K562 (cell line): ENCODE measurements around the gene MAP4K5. TPM values are rescaled to one million over a fixed set of nuclear protein-coding genes. Genes with fewer than 3 reads are reported as not detected.

ENCODE experiments used
- ATAC-seq: fragments of 200-7000 bp; cut with Tn5 transposase; 3 replicates; pipeline ENCODE4 v1.9.1; 2020; ENCODE audit warnings: moderate library complexity
- BruUV-seq: library from RNA; stranded (reverse); fragments of 400-500 nt; replicated peaks from 2 replicates; lab custom pipeline; 2021; lab: Mats Ljungman, UMichigan
- CTCF ChIA-PET: fragments of 300-600 bp; formaldehyde crosslinking; extraction: SDS; loops from one replicate; lab custom pipeline; 2021; ENCODE audit warnings: low intra/inter-chr PET ratio; lab: Yijun Ruan, JAX
- POLR2A ChIA-PET: fragments of 300-600, 350-650 bp; sonication (Branson Sonifier 250); formaldehyde crosslinking; extraction: SDS; loops from one replicate; lab custom pipeline; 2021; ENCODE audit warnings: antibody characterized with exemption, inconsistent platforms; lab: Yijun Ruan, JAX
- DNase-seq, 4 experiments: peaks; one replicate each; pipeline versions ENCODE4 v3.0.0 to v3.0.0-alpha.2; 2011 to 2018; ENCODE audit warnings: low spot score in 3 of 4, mixed read lengths in 3 of 4; ENCODE audit errors: extremely low read depth in 1 of 4
- FAIRE-seq: peaks from 2 replicates; lab custom pipeline; 2011; peaks lifted over from hg19 to GRCh38; lab: Jason Lieb, UNC
- H2AFZ ChIP-seq: 2 replicates; pipeline ENCODE4 v1.6.0; 2011; ENCODE audit warnings: low read depth, low read length, control low read depth, inconsistent platforms
- H3K27ac ChIP-seq: fragments of 200-600 bp; 3 replicates; pipeline ENCODE4 v1.8.0; 2011; ENCODE audit warnings: low read depth, mild to moderate bottlenecking, control low read depth, inconsistent platforms, low read length, moderate library complexity, mixed read lengths; ENCODE audit errors: extremely low read depth
- H3K27me3 ChIP-seq, 2 experiments: fragments of 300-600 bp in 1 of 2; 2 replicates in 1 of 2; 3 replicates in 1 of 2; pipeline versions ENCODE4 v1.6.0 to v1.8.0; 2011; ENCODE audit warnings: inconsistent platforms in 2 of 2, low read length in 2 of 2, mild to moderate bottlenecking in 1 of 2, mixed read lengths in 1 of 2, moderate library complexity in 1 of 2; ENCODE audit not compliant: control insufficient read depth in 2 of 2, insufficient read depth in 2 of 2
- H3K36me3 ChIP-seq: fragments of 300-600 bp; 3 replicates; pipeline ENCODE4 v1.8.0; 2011; ENCODE audit warnings: mild to moderate bottlenecking, low read length, inconsistent platforms; ENCODE audit not compliant: control insufficient read depth, insufficient read depth
- H3K4me1 ChIP-seq, 2 experiments: fragments of 200-600 bp in 1 of 2; replicated peaks in 1 of 2; 2 replicates in 1 of 2; 3 replicates in 1 of 2; pipeline versions ENCODE4 v1.5.1 to v1.8.0; 2011; ENCODE audit warnings: inconsistent platforms in 2 of 2, low read length in 2 of 2, mild to moderate bottlenecking in 1 of 2, mixed read lengths in 1 of 2, moderate library complexity in 1 of 2; ENCODE audit not compliant: control insufficient read depth in 2 of 2, insufficient read depth in 2 of 2
- H3K4me2 ChIP-seq: 2 replicates; pipeline ENCODE4 v1.6.1; 2011; ENCODE audit warnings: low read length, control low read depth, inconsistent platforms, mixed read lengths; ENCODE audit not compliant: insufficient read depth
- H3K4me3 ChIP-seq: fragments of 200-600 bp; sonication (generic), shearing (Covaris generic); 2 replicates; pipeline ENCODE4 v1.5.1; 2016; ENCODE audit warnings: control low read depth, inconsistent platforms
- H3K79me2 ChIP-seq: fragments of 200-600 bp; 3 replicates; pipeline ENCODE4 v1.8.0; 2011; ENCODE audit warnings: low read length, inconsistent platforms; ENCODE audit not compliant: control insufficient read depth, insufficient read depth
- H3K9ac ChIP-seq, 2 experiments: 2 replicates each; pipeline versions ENCODE4 v1.6.0 to v1.6.1; 2011; ENCODE audit warnings: low read depth in 2 of 2, low read length in 2 of 2, control low read depth in 1 of 2, inconsistent platforms in 1 of 2, mild to moderate bottlenecking in 1 of 2, mixed read lengths in 1 of 2; ENCODE audit not compliant: insufficient read depth in 1 of 2
- H3K9me1 ChIP-seq: one replicate; pipeline ENCODE4 v1.6.0; 2011; ENCODE audit warnings: inconsistent platforms, mild to moderate bottlenecking, low read length, moderate library complexity; ENCODE audit not compliant: control insufficient read depth, insufficient read depth
- H3K9me3 ChIP-seq: replicated peaks from 2 replicates; pipeline ENCODE4 v1.5.1; 2011; ENCODE audit warnings: low read depth, low read length, inconsistent platforms; ENCODE audit not compliant: control insufficient read depth, insufficient read depth
- H4K20me1 ChIP-seq: replicated peaks from 2 replicates; pipeline ENCODE4 v1.6.1; 2011; ENCODE audit warnings: low read length, inconsistent platforms, mixed read lengths; ENCODE audit not compliant: control insufficient read depth, insufficient read depth
- SRSF1 ChIP-seq: fragments of 200-400 bp; formaldehyde crosslinking; IDR thresholded peaks from 2 replicates; pipeline ENCODE4 v1.6.1; 2017; ENCODE audit warnings: mild to moderate bottlenecking, low read depth, low read length, moderate library complexity
- ZNF77 ChIP-seq: fragments of 250-450 bp; sonication (Bioruptor Pico); IDR thresholded peaks from 2 replicates; pipeline ENCODE4 v1.5.0; 2020
- WGBS: fragments of 100-300 bp; shearing (Covaris generic); methylation state at CpG from one replicate; pipeline ENCODE4 v1.1.6; 2016; ENCODE audit warnings: low coverage, mixed read lengths; ENCODE audit not compliant: insufficient coverage; ENCODE audit errors: missing lambda C conversion rate; 5-methylcytosine and 5-hydroxymethylcytosine counted together
- in situ Hi-C: fragments of 300-500 bp; cut with MboI; formaldehyde crosslinking; loops from 4 replicates; pipeline ENCODE4 v1.15.0; 2018; ENCODE audit warnings: inconsistent platforms, mixed read lengths
- intact Hi-C: fragments of 100-400 bp; cut with micrococcal nuclease; formaldehyde crosslinking; loops from 2 replicates; pipeline ENCODE4 v1.14.2; 2022
- polyA plus RNA-seq, 8 experiments: library from polyadenylated mRNA; depleted of rRNA in 4 of 8; stranded (reverse) in 5 of 8; unstranded in 3 of 8; fragments of >200 nt; fragmentation: Nextera tagmentation in 2 of 8; fragmentation: Illumina TruSeq in 1 of 8; extraction: Ambion mirVana in 2 of 8; extraction: Trizol in 1 of 8; gene quantifications; 2 replicates each; pipeline versions ENCODE4 v1.2.1 to v1.2.3, GENCODE V29; 2011 to 2014; ENCODE audit warnings: inconsistent platforms in 1 of 8, missing spikeins in 1 of 8
- total RNA-seq, 7 experiments: library from RNA; depleted of rRNA in 6 of 7; stranded (reverse); fragments of >200 nt in 6 of 7; fragmentation: Illumina TruSeq in 2 of 7; extraction: Trizol in 2 of 7; gene quantifications; 2 replicates each; pipeline versions ENCODE4 v1.2.1 to v1.2.3, GENCODE V29; 2011 to 2021; ENCODE audit warnings: low replicate concordance in 1 of 7

The MAP4K5 gene
- total and polyA plus RNA-seq, 9 of the 15 experiments (the other 6 are each of a cell fraction or from before 2014, with no cell fraction given): 5.9 to 29.4 (median 18.0) TPM

DNA sequence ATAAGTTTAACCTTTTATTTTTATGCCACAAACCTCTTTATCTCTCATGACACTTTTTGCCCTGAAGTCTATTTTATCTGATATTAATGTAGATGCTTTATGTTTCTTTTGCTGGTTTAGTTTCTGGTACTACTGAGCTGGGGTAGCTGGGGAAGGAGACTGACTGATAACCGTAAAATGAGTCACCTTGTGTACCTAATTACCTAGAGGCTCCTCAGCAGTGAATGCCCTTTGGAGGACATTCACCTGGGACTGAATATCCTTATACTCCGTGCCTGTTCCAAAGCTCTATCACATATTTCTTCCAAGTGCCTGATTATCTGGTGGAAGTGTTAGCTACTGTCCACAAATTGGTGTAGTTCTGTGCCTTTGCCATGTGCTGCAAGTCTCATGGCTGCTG is 41.5 kb upstream of the MAP4K5 start:
- H3K9me1 ChIP-seq: no peaks in the 10 kb centered on the region
- H3K4me3 ChIP-seq: no peak overlapping the region
- no peaks in the 10 kb centered on the region for H3K4me1 ChIP-seq
- H2AFZ ChIP-seq: no peak overlapping the region
- ATAC-seq (no peak), FAIRE-seq (no peak), DNase-seq (no peak)
- intact Hi-C loops (no loop called here), in situ Hi-C loops (no loop called here)
- no peak overlapping the region for H3K4me2 ChIP-seq
- H4K20me1 ChIP-seq: no peaks in the 10 kb centered on the region
- H3K9ac ChIP-seq: no peak overlapping the region
- no peaks in the 10 kb centered on the region for H3K36me3 ChIP-seq
- no peak for TF ChIP-seq SRSF1
- no peaks in the 10 kb centered on the region for H3K27me3 ChIP-seq
- H3K79me2 ChIP-seq: no peaks in the 10 kb centered on the region
- no TSS peak for BruUV-seq
- H3K9me3 ChIP-seq: no peaks in the 10 kb centered on the region
- ChIA-PET CTCF (no interaction called here), POLR2A (interaction anchor here (1.0 kb wide), 1 partner anchor 276 kb away, joined by 3 read pairs; no protein-coding TSS in a partner anchor)
- WGBS: 5% methylated on average over 2 of the region's 2 CpGs
- H3K27ac ChIP-seq: no peak overlapping the region

DNA sequence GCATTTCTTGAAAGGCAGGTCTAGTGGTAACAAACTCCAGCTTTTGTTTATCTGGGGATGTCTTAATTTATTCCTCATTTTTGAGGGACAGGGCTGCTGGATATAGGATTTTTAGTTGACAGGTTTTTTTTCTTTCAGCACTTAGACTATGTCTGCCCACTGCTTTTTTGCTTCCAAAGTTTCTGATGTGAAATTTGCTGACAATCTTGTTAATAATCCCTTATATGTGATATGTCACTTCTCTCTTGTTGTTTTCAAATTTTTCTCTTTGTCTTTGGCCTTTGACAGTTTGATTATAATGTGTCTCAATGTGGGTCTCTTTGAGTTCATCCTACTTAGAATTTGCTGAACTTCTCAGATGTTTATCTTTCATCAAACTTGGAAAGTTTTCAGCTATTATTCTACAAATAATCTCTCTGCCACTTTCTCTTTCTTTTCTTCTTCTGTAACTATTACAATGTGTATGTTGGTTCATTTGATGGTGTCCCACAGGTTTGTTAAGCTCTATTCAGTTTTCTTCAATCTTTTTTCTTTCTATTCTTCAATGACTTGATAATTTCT is 37.4 kb upstream of the MAP4K5 start:
- DNase-seq (no peak), FAIRE-seq (no peak), ATAC-seq (no peak)
- Histone ChIP-seq H3K4me2 (no peak overlapping the region), H3K27ac (no peak overlapping the region), H3K9me1 (no peaks in the 10 kb centered on the region), H3K79me2 (no peaks in the 10 kb centered on the region), H3K9ac (no peak overlapping the region), H2AFZ (no peak overlapping the region), H3K4me3 (no peak overlapping the region), H3K36me3 (no peaks in the 10 kb centered on the region), H3K27me3 (no peaks in the 10 kb centered on the region), H3K4me1 (no peaks in the 10 kb centered on the region), H4K20me1 (no peaks in the 10 kb centered on the region), H3K9me3 (no peaks in the 10 kb centered on the region)
- ChIA-PET POLR2A (no interaction called here), CTCF (no interaction called here)
- intact Hi-C loops: no loop called here
- in situ Hi-C loops: no loop called here
- no peak for TF ChIP-seq ZNF77 (CRISPR knock-in tag)
- BruUV-seq: no TSS peak
